IMR-90 (cell line): ENCODE results near the gene NAGS. TPM values are rescaled to one million over a fixed set of nuclear protein-coding genes. Genes with fewer than 3 reads are reported as not detected.
A peak's percentile ranks its signal among the peaks of the same experiment; 100 is the strongest.

Experiments
- ATAC-seq: fragments of 200-7000 bp; cut with Tn5 transposase; 2 replicates; pipeline ENCODE4 v1.9.1; 2020; ENCODE audit warnings: low read depth, mild to moderate bottlenecking, moderate library complexity
- BruUV-seq: library from RNA; stranded (reverse); fragments of 400-500 nt; replicated peaks from 2 replicates; lab custom pipeline; 2021; lab: Mats Ljungman, UMichigan
- CTCF ChIA-PET: fragments of 300-600 bp; formaldehyde crosslinking; extraction: SDS; loops from one replicate; lab custom pipeline; 2021; ENCODE audit warnings: antibody characterized with exemption; lab: Yijun Ruan, JAX
- POLR2A ChIA-PET: fragments of 300-600 bp; sonication (Branson Sonifier 250); formaldehyde crosslinking; loops from one replicate; lab custom pipeline; 2022; ENCODE audit warnings: antibody characterized with exemption; ENCODE audit not compliant: unreplicated experiment; lab: Charles Lee
- DNase-seq: peaks from one replicate; pipeline ENCODE4 v3.0.0; 2013
- H2AFZ ChIP-seq: replicated peaks from 2 replicates; pipeline ENCODE3; 2013; ENCODE audit warnings: low read length, mild to moderate bottlenecking; ENCODE audit not compliant: poor library complexity
- H2AK5ac ChIP-seq: 2 replicates; pipeline ENCODE4 v1.6.1; 2013; ENCODE audit warnings: low read depth, low read length, inconsistent platforms
- H2AK9ac ChIP-seq: replicated peaks from 2 replicates; pipeline ENCODE3; 2013; ENCODE audit warnings: mild to moderate bottlenecking, low read depth, low read length, moderate library complexity; ENCODE audit not compliant: poor library complexity
- H2BK120ac ChIP-seq: 2 replicates; pipeline ENCODE4 v1.6.1; 2013; ENCODE audit warnings: low read depth, low read length, inconsistent platforms
- H2BK15ac ChIP-seq: 3 replicates; pipeline ENCODE4 v1.6.1; 2013; ENCODE audit warnings: low read depth, low read length, inconsistent platforms
- H2BK20ac ChIP-seq: 2 replicates; pipeline ENCODE4 v1.6.1; 2013; ENCODE audit warnings: low read depth, mild to moderate bottlenecking, inconsistent platforms, low read length, moderate library complexity
- H2BK5ac ChIP-seq: 2 replicates; pipeline ENCODE4 v1.6.1; 2013; ENCODE audit warnings: mild to moderate bottlenecking, low read depth, low read length, inconsistent platforms; ENCODE audit not compliant: poor library complexity, severe bottlenecking
- H3K14ac ChIP-seq: replicated peaks from 2 replicates; pipeline ENCODE4 v1.6.1; 2013; ENCODE audit warnings: low read depth, low read length, inconsistent platforms
- H3K18ac ChIP-seq: 2 replicates; pipeline ENCODE4 v1.6.1; 2013; ENCODE audit warnings: low read depth, low read length, control low read depth
- H3K23ac ChIP-seq: 2 replicates; pipeline ENCODE4 v1.6.1; 2013; ENCODE audit warnings: low read depth, low read length, inconsistent platforms
- H3K27ac ChIP-seq: 2 replicates; pipeline ENCODE4 v1.5.1; 2013; ENCODE audit warnings: mild to moderate bottlenecking, control low read depth, low read length; ENCODE audit not compliant: insufficient read depth
- H3K27me3 ChIP-seq: 2 replicates; pipeline ENCODE4 v1.6.1; 2013; ENCODE audit warnings: low read length; ENCODE audit not compliant: control insufficient read depth, insufficient read depth
- H3K36me3 ChIP-seq: 2 replicates; pipeline ENCODE4 v1.6.1; 2013; ENCODE audit warnings: low read length, mixed read lengths; ENCODE audit not compliant: control insufficient read depth, insufficient read depth
- H3K4ac ChIP-seq: 2 replicates; pipeline ENCODE4 v1.6.1; 2013; ENCODE audit warnings: low read depth, low read length, inconsistent platforms
- H3K4me1 ChIP-seq: 2 replicates; pipeline ENCODE4 v1.6.1; 2013; ENCODE audit warnings: low read length, mixed read lengths; ENCODE audit not compliant: control insufficient read depth, insufficient read depth
- H3K4me2 ChIP-seq: 2 replicates; pipeline ENCODE4 v1.6.1; 2013; ENCODE audit warnings: low read depth, mild to moderate bottlenecking, control low read depth, low read length, moderate library complexity
- H3K4me3 ChIP-seq: 2 replicates; pipeline ENCODE4 v1.5.1; 2013; ENCODE audit warnings: low read depth, mild to moderate bottlenecking, control low read depth, low read length, moderate library complexity; ENCODE audit not compliant: insufficient read depth
- H3K56ac ChIP-seq: 2 replicates; pipeline ENCODE4 v1.6.1; 2013; ENCODE audit warnings: low read length, inconsistent platforms; ENCODE audit not compliant: insufficient read depth; ENCODE audit errors: extremely low read depth
- H3K79me1 ChIP-seq, 2 experiments: 2 replicates each; pipeline ENCODE4 v1.6.1; 2013; ENCODE audit warnings: low read length in 2 of 2, inconsistent platforms in 1 of 2, low read depth in 1 of 2
- H3K9ac ChIP-seq: 2 replicates; pipeline ENCODE4 v1.6.1; 2013; ENCODE audit warnings: low read depth, low read length, control low read depth
- H3K9me1 ChIP-seq: 2 replicates; pipeline ENCODE4 v1.6.1; 2013; ENCODE audit warnings: low read length, inconsistent platforms; ENCODE audit not compliant: insufficient read depth
- H3K9me3 ChIP-seq: 2 replicates; pipeline ENCODE4 v1.6.1; 2013; ENCODE audit warnings: low read length; ENCODE audit not compliant: control insufficient read depth, insufficient read depth
- H4K20me1 ChIP-seq: 2 replicates; pipeline ENCODE4 v1.6.1; 2013; ENCODE audit warnings: low read length, inconsistent platforms; ENCODE audit not compliant: insufficient read depth
- H4K5ac ChIP-seq: 2 replicates; pipeline ENCODE4 v1.6.1; 2013; ENCODE audit warnings: mild to moderate bottlenecking, low read depth, low read length, control low read depth
- H4K8ac ChIP-seq, 2 experiments: 2 replicates each; pipeline ENCODE4 v1.6.1; 2013; ENCODE audit warnings: low read depth in 2 of 2, low read length in 2 of 2, control low read depth in 1 of 2, inconsistent platforms in 1 of 2
- H4K91ac ChIP-seq: 2 replicates; pipeline ENCODE4 v1.6.1; 2013; ENCODE audit warnings: low read depth, low read length, inconsistent platforms; ENCODE audit not compliant: insufficient read depth
- BHLHE40 ChIP-seq: fragments of 150-350 bp; IDR thresholded peaks from 2 replicates; pipeline ENCODE4 v1.6.1; 2016; ENCODE audit warnings: mild to moderate bottlenecking, low read depth, low read length
- CEBPB ChIP-seq: IDR thresholded peaks from 2 replicates; pipeline ENCODE4 v1.6.1; 2012; ENCODE audit warnings: low read depth, low read length, improper control_type of control experiment
- CHD1 ChIP-seq: IDR thresholded peaks from 2 replicates; pipeline ENCODE4 v1.6.1; 2012; ENCODE audit warnings: low read depth, low read length, improper control_type of control experiment
- CTCF ChIP-seq: conservative IDR thresholded peaks from 2 replicates; pipeline ENCODE4 v1.5.1; 2012; ENCODE audit warnings: mild to moderate bottlenecking, low read depth, low read length, improper control_type of control experiment
- ELK1 ChIP-seq: fragments of 150-350 bp; IDR thresholded peaks from 2 replicates; pipeline ENCODE4 v1.6.1; 2016; ENCODE audit warnings: low read depth, mild to moderate bottlenecking, low read length, moderate library complexity, borderline replicate concordance
- FOS ChIP-seq: fragments of 150-350 bp; IDR thresholded peaks from 2 replicates; pipeline ENCODE4 v1.6.1; 2016; ENCODE audit warnings: low read depth, low read length
- MAFK ChIP-seq: IDR thresholded peaks from 2 replicates; pipeline ENCODE4 v1.6.1; 2012; ENCODE audit warnings: low read depth, low read length, improper control_type of control experiment
- MXI1 ChIP-seq: IDR thresholded peaks from 2 replicates; pipeline ENCODE4 v1.6.1; 2012; ENCODE audit warnings: low read depth, mild to moderate bottlenecking, low read length, moderate library complexity, borderline replicate concordance
- NFE2L2 ChIP-seq: fragments of 150-350 bp; IDR thresholded peaks from 2 replicates; pipeline ENCODE4 v1.6.1; 2016; ENCODE audit warnings: low read depth, mild to moderate bottlenecking, low read length
- RAD21 ChIP-seq: IDR thresholded peaks from 2 replicates; pipeline ENCODE4 v1.6.1; 2012; ENCODE audit warnings: low read length, improper control_type of control experiment
- RCOR1 ChIP-seq: IDR thresholded peaks from 2 replicates; pipeline ENCODE4 v1.6.1; 2012; ENCODE audit warnings: mild to moderate bottlenecking, low read length, improper control_type of control experiment; ENCODE audit not compliant: insufficient replicate concordance
- RFX5 ChIP-seq: IDR thresholded peaks from 2 replicates; pipeline ENCODE4 v1.8.0; 2012; ENCODE audit warnings: low read depth, mild to moderate bottlenecking, low read length, moderate library complexity
- SMC3 ChIP-seq: fragments of 150-350 bp; IDR thresholded peaks from 2 replicates; pipeline ENCODE4 v1.6.1; 2016; ENCODE audit warnings: low read depth, mild to moderate bottlenecking, antibody characterized with exemption, low read length, moderate library complexity
- USF2 ChIP-seq: fragments of 150-350 bp; IDR thresholded peaks from 2 replicates; pipeline ENCODE4 v1.6.1; 2017; ENCODE audit warnings: mild to moderate bottlenecking, antibody characterized with exemption, low read length, low read depth
- WGBS, 2 experiments: methylation state at CpG; one replicate each; pipeline versions ENCODE4 v1.1.5 to v1.1.7; 2013; ENCODE audit warnings: missing lambda C conversion rate in 2 of 2; ENCODE audit not compliant: insufficient read length in 1 of 2; ENCODE audit errors: extremely low coverage in 2 of 2; 5-methylcytosine and 5-hydroxymethylcytosine counted together
- dilution Hi-C: fragments of 300-500 bp; cut with HindIII; formaldehyde crosslinking; loops from one replicate; pipeline ENCODE4 v1.14.3; 2018; ENCODE audit warnings: low sequenced_read_pairs; ENCODE audit not compliant: unreplicated experiment
- in situ Hi-C: fragments of 300-500 bp; cut with MboI; formaldehyde crosslinking; loops from 3 replicates; pipeline ENCODE4 v1.14.3; 2019; ENCODE audit warnings: low sequenced_read_pairs, inconsistent platforms, mixed read lengths
- intact Hi-C: fragments of 100-400 bp; cut with micrococcal nuclease; formaldehyde crosslinking; loops from 2 replicates; pipeline ENCODE4 v1.10.0; 2022
- polyA plus RNA-seq, 3 experiments: library from polyadenylated mRNA; depleted of rRNA; stranded (reverse); fragments of >200 nt; gene quantifications; 2 replicates each; pipeline ENCODE4 v1.2.3, GENCODE V29; 2012; ENCODE audit warnings: low replicate concordance in 1 of 3
- total RNA-seq: library from RNA; depleted of rRNA; stranded (reverse); fragments of >200 nt; gene quantifications from 2 replicates; pipeline ENCODE4 v1.2.3, GENCODE V29; 2012

Gene NAGS
- total and polyA plus RNA-seq, 2 of the 4 experiments (the other 2 are of a cell fraction): 0.54 to 0.99 TPM

GRCh38 chr17:44005527-44006271 lies 1.3 kb downstream of the NAGS start:
- DNase-seq: no peak
- H3K9ac ChIP-seq: peak overlapping the region; percentile 35; the same call in 1 of the 2 replicates
- intact Hi-C loops: no loop called here

More at GRCh38 chr17:44005527-44006271, 1.3 kb downstream of the NAGS start:
- Histone ChIP-seq H4K20me1 (no peaks in the 10 kb centered on the region), H3K4me2 (peak overlapping the region; percentile 68), H2AFZ (peak overlapping the region; percentile 96), H3K18ac (no peak overlapping the region), H3K27ac (no peak overlapping the region), H4K91ac (no peak overlapping the region), H3K4me3 (no peak overlapping the region), H2BK20ac (no peak overlapping the region), H4K8ac (peak overlapping the region; percentile 64 to 73; a peak in 2 of 4 replicates), H3K4me1 (peaks cover 19% of the 10 kb centered on the region), H4K5ac (peak overlapping the region; percentile 25; the same call in 1 of the 2 replicates), H2BK5ac (no peak overlapping the region), H2AK9ac (peak overlapping the region; percentile 93), H2BK15ac (no peak overlapping the region), H3K56ac (no peak overlapping the region), H3K79me1 (peaks cover 0 to 32% of the 10 kb centered on the region in 2 experiments; a peak in 2 of 4 replicates), H3K4ac (peak overlapping the region; percentile 86; the same call in 1 of the 2 replicates), H3K9me3 (no peaks in the 10 kb centered on the region), H2BK120ac (no peak overlapping the region), H2AK5ac (peak overlapping the region; percentile 9), H3K23ac (no peak overlapping the region), H3K36me3 (no peaks in the 10 kb centered on the region), H3K27me3 (peaks cover 3% of the 10 kb centered on the region; the same call in 1 of the 2 replicates), H3K14ac (no peak overlapping the region), H3K9me1 (peaks cover 17% of the 10 kb centered on the region)
- dilution Hi-C loops (no loop called here), in situ Hi-C loops (no loop called here)
- 38% methylated on average over 37 of the region's 59 CpGs; no CpG with 5 or more reads in 1 of the 2 experiments for WGBS, 2 experiments
- BruUV-seq: no TSS peak
- POLR2A ChIA-PET: no interaction called here
- no peak for TF ChIP-seq NFE2L2
- no peak for TF ChIP-seq FOS
- TF ChIP-seq CHD1: no peak
- no peak for TF ChIP-seq USF2
- TF ChIP-seq RFX5: no peak
- TF ChIP-seq ELK1: no peak
- TF ChIP-seq CTCF: no peak
- no peak for TF ChIP-seq MXI1
- TF ChIP-seq SMC3: no peak
- TF ChIP-seq BHLHE40: no peak
- no peak for TF ChIP-seq MAFK
- no peak for TF ChIP-seq CEBPB
- TF ChIP-seq RAD21: no peak
- TF ChIP-seq RCOR1: no peak
- ATAC-seq: no peak
- CTCF ChIA-PET: no interaction called here
